Measurements from ENCODE around the gene BATF.

GRCh38 chr14:75539561-75540478 lies 17.6 kb downstream of the BATF start:
- TF ChIP-seq CTCF (IDR thresholded peaks at IDR 0.05) (no peak), ZFX (IDR thresholded peaks at IDR 0.05; ENCODE audit: borderline replicate concordance) (no peak)

All from 22Rv1 (cell line).